Hematopoietic multipotent progenitor cell treated with erythropoietin and hydrocortisone succinate and interleukin-3 and kit ligand, for 6 days (in vitro differentiated cells): Measurements from ENCODE around the gene APC2.

Source experiments
- DNase-seq: peaks from one replicate; pipeline ENCODE4 v3.0.0-alpha.2; 2015

Gene APC2

DNA sequence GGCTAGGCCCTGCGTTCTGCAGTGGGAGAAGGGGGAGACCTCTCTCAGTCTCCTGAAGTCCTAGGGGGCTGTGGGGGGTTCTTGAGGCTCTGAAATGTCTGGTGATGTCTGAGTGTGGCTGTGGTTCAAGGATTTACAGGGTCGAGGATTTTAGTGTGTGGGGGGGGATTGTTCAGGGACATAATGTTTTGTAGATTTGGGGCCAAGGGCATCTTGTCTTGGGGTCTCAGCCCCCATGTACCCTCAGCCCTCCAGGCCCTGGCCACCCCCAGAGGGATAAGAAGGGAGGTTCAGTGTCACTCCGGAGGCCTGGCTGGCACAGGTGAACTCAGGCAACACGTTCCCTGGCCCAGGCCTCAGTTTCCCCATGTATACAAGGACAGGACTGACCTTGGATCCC lies 2.4 kb upstream of the APC2 start:
- DNase-seq, result no peak

DNA sequence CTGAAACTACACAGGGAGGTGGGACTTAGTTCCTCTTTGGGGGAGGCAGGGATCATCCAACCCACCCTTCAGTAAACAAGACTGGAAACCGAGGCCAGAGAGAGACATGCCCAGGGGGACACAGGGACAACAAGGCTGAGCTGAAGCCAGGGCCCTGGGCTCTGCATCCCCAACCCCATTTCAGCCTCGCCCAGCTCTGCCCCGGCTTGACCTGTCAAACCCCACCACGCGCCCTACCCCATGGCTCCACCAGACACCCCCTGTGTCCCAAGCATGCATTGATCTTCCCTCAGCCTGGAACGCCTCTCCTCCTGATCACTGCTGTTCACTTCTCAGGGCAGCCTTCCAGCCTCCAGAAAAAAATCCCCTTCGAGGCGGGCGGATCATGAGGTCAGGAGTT lies 2.0 kb upstream of the APC2 start:
- no peak for DNase-seq

DNA sequence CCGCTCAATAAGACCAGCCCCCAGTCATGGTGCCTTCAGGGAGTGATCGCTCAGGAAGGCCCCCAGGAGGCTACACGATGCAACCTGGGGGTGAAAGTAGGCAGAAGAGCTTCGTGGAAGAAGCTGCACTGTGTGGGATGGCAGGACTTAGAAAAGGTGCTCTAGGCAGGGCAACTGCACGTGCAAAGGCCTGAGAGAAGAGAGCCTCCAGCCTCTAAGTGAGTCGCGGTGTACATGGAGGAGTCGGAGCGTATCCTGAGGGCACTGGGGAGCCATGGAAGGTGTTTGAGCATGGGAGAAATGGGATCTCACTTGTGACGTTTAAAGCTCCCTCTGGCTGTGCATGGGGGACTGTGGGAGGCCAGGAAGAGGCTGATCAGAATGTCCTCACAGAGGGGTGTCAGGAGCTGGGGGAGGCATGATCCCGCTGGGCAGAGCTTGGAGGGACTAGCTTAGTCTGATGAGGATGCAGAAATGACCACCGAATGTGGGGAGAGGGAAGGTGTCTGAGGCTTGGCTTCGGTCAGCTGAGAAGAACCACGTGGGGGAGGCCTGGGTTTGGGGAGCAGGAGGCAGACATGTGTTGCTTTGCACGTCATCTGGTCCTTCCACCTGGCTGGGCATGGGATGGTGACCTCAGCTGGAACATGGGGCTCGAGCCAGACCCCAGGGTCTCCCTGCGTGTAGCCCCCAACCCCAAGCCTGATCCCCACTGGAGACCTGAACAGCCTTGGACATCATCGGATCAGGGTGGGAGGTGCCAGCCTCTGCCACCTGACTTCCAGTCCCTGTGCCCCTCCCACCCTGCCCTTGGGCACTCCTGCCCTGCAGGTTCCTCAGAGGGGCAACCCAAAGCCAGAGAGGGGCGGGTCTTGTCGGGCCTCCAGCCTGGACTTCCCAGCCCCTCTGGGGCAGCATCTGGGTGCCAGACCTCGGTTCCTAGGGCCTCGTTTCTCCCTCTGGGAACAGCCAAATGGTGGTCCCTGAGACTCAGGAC lies 1.1 kb downstream of the APC2 start:
- DNase-seq, result no peak

DNA sequence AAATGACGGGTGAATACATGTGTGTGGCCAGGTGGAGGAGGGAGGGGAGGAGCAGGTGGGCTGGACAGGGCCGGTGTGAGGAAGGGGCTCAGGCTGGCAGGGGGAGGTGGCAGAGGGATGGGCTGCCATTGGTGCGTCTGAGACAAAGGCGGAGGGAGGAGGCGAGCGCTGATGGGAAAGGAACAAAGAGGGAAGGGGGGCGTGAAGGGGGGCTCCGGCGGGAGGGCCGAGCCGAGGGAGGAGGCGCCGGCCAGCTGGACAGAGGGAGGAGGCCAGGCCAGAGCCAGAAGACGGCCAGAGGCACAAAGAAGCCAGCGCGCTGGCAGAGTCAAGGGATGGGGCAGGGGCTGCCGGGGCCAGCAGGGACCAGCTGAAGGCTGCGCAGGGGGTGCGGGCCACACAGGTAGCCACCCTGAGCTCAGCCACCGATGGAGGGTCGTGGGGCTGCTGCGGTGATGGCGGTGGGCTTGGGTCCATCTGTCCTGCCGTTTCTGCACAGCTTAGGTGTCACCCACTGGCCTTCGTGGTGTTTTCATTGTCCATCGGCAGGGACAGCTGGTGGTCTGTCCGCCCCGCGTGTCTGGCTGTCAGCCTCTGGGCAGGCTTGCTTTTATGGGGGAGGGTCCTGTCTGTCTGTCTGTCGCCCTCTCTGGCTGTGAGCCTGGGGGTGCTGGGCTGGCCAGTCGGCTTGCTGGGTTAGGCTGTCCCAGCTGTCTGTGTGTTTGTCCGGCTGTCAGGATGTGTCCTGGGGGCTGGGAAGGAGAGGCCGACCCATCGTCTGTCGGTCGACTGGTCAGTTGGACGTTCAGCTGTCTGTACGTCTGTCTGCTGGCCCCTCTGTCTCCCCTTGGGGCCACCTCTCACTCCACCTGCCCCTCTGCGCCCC lies 2.2 kb downstream of the APC2 start:
- no peak for DNase-seq

DNA sequence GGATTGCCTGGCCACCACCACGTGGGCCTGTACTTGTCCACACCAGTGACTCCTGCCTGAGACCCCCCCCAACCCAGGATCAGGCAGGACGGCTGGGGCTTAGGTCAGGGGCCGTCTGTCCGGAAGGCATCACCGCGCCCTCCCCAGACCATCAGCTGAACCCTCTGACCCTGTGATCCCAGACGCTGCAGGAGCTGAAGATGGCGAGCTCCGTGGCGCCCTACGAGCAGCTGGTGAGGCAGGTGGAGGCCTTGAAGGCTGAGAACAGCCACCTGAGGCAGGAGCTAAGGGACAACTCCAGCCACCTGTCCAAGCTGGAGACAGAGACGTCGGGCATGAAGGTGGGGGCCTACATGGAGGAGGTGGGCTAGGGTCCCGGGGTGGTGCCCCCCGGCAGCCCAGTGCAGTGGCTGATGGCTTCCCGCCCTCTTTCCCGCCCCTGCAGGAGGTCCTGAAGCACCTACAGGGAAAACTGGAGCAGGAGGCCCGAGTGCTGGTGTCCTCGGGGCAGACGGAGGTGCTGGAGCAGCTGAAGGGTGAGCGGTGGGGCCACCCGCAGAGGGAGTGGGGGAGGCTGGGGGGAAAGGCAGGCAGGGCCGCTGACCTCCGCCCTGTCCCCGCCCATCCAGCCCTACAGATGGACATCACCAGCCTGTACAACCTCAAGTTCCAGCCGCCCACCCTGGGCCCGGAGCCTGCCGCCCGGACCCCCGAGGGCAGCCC lies 3.0 kb downstream of the APC2 start:
- no peak for DNase-seq

DNA sequence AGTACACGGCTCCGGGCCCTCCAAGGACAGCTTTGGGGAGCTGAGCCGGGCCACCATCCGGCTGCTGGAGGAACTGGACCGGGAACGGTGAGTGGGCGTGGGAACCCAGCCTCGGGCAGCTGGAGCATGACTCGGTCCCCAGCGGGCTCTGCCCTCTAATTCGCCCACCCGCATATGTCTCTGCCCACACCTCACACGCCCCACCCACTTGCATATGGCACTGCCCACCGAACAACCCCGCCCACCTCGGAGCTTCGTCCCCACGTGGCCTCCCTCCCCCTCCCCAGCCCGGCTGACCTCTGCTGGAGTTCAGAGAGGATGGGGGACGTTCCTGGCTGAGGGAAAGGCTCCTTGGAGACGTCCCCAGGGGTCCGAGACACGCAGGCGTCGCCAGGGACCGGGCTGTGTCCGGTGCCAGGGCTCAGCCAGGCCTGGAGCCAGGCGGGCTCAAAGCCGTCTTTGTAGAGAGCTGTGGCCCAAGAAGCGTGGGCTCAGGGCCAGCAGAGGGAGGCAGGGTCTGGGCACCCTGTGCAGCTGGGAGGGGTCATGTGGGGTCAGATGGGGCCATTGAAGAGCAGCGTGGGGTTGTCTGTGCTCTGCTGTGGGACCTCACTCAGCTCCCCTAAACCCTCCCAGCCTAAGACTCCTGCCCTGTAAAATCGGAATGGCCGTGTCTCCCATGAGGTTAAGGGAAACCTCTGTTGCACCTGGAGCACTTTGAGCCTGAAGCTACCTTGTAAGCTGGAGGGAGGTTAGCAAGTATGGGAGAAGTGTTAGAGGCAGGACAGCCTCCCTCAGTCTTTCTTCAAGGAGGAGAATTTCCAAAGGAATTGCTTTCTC lies 3.8 kb downstream of the APC2 start:
- no peak for DNase-seq

DNA sequence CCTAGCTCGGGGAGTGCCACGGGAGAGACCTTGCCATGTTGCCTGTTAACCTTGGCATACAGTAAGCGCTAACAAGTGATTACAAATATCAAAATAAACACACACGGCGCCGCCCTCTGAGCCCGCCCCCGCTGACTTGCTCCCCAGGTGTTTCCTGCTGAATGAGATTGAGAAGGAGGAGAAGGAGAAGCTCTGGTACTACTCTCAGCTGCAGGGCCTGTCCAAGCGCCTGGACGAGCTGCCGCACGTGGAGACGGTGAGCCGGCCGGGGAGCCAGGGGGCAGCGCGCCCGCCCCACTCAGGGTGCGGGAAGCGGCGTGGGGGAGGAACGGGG lies 5.0 kb downstream of the APC2 start:
- DNase-seq, result peak; percentile 70

DNA sequence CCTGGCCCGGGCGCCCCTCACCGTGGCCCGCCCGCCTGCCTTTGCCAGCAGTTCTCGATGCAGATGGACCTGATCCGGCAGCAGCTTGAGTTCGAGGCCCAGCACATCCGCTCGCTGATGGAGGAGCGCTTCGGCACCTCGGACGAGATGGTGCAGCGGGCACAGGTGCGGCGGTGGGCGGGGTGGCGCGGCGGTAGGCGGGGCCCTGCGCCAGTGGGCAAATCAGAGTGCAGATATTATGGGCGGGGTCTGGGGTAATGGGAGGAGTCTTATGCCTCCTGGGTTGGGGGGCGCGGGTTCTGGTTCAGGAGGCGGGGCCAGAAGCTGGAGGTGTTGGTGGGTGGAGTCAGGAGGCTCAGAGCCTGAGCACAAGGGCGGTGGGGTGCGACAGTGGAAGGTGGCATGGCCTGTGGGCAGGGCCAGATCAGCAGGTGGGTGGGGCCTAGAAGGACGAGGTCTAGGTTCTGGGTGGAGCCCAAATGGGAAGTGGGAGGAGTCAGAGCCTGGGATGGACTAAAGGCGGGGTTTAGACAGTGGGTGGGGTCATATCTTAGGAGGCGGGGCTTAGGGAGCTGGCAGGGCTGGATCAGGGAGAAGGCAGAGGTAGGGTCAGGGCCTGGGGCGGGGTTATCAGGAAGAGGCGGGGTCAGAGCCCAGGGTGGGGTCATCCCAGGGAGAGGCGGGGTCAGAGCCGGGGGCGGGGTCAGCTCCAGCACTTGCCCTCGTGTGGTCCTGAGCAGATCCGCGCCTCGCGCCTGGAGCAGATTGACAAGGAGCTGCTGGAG lies 5.6 kb downstream of the APC2 start:
- peak; percentile 92 for DNase-seq

DNA sequence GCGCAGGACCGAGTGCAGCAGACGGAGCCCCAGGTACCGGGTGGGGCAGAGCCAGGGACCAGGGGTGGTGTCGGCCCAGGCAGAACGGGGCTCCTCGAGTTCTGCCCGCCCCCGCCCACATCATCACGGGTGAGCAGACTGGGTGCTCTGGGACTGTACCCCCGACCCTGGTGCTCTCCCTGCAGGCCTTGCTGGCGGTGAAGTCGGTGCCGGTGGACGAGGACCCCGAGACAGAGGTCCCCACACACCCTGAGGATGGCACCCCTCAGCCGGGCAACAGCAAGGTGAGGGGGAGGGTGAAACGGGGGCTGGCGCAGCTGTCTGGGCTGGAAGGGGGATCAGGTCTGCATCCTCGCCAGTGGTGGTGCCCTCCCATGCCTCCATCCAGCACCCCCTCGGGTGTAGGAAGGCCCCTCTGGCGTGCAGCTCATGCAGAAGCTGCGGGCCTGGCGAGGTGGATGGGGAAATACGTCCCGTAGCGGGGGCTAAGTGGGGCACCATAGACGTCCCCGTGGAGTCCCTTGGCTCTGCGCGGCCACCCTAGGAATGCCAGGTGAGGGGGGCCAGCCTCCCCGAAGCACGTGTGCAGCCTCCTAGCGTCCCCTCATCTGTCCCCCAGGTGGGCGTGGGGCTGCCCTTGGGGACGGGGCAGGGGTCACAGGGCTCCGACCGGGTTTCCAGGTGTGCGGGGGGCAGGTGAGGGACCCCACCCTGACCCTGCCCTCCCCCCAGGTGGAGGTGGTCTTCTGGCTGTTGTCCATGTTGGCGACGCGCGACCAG lies 6.4 kb downstream of the APC2 start:
- no peak for DNase-seq

DNA sequence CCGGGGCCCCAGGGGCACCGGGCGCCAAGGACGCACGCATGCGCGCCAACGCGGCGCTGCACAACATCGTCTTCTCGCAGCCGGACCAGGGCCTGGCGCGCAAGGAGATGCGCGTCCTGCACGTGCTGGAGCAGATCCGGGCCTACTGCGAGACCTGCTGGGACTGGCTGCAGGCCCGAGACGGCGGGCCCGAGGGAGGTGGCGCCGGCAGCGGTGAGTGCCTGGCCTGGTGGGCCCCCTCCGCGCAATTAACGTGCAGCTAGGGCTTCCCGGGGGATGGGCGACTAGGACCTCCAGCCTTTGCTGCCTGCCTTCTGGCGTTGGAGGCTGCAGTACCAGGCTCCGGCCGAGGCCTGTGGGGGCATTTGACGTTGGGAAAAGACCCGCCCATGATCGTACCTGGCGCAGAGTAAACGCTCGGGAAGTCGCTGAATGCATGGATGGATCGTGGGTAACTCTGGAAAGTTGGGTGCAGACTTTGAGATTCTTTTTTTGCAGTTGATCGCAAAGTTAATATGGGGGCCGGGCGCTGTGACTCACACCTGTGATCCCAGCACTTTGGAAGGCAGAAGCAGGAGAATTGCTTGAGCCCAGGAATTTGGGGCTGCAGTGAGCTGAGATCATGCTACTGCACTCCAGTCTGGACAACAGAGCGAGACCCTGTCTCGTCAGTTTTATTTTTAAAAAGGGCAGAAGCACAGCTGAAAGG lies 7.3 kb downstream of the APC2 start:
- DNase-seq, result no peak

DNA sequence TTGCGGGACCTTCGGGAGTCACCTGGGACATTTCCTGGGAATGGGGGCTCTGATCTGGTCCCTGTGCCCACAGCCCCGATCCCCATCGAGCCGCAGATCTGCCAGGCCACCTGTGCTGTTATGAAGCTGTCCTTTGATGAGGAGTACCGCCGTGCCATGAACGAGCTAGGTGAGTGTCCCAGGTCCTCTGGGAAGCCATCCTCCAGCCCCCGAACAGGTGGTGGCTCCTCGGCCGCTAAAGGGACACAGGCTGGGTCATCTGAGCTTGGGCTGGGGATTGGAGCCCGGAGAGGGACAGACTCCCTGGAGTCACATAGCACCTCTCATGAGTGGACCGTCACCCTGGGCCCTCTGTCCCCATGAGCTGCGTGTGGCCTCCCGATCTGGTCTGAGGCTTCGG lies 8.0 kb downstream of the APC2 start:
- DNase-seq, result no peak

DNA sequence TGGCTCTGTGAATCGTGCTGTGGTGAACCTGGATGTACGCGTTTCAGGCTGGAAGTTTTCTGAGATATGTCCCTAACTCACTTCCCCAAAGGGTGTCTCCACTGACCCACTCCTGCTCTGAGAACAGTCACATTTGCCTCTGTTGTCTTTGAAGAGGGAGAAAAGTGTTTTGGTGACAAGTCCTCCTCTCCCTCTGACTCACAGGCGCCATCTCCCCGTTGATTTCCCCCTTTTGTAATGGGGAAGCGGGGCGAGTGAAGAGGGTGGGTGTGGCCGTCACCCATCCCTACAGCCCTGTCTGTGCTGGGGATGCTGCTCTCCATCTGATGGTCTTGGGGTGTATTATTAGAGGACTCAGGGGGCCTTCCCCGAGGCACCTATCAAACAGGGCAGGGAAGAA lies 9.6 kb downstream of the APC2 start:
- DNase-seq, result no peak

DNA sequence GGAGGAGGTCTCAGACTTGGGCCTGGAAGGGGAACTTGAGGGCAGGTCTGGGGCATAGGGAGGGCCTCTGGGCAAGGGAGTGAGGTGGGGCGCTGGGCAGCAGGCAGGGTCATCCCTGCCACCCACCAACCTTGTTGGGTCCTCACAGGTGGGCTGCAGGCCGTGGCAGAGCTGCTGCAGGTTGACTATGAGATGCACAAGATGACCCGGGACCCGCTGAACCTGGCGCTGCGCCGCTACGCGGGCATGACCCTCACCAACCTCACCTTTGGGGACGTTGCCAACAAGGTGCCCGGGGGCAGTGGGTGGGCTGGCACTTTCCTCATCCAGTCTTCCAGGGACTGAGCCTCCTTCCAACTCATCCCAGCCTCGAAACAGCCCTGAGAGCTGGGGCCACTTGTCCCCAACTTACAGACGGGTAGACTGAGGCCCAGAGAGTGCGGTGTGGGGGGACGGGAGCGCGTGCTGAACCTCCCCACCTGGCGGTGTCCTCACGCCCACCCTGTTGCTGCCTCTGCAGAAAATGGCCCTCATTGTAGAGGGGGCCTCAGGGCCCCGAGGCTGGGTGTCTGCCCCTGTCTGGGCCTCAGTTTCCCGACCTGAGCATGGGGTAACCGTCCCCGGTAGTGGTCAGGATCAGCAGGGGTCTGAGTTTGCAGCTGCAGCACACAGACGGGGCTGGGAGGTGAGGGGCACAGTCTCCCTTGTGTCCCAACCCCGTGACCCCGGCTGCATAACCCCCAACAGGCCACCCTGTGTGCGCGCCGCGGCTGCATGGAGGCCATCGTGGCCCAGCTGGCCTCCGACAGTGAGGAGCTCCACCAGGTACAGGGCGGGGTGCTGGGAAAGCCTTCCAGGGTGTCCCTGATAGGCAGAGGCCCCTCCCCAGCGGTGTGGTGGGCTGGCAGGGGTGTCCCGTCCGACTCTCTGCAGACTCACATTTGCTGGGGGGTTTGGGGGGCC lies 10.4 kb downstream of the APC2 start:
- no peak for DNase-seq

DNA sequence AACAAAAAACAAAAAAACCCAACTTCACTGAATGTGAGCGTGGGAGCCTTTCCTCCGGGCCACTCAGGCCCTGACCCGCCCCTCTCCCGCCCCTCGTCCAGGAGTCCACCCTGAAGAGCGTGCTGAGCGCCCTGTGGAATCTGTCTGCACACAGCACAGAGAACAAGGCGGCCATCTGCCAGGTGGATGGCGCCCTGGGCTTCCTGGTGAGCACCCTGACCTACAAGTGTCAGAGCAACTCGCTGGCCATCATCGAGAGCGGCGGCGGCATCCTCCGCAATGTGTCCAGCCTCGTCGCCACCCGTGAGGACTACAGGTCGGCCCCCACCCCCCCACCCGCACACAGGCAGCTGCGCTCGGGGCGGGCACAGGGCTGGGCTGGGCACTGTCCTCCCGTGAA lies 11.9 kb downstream of the APC2 start:
- no peak for DNase-seq

DNA sequence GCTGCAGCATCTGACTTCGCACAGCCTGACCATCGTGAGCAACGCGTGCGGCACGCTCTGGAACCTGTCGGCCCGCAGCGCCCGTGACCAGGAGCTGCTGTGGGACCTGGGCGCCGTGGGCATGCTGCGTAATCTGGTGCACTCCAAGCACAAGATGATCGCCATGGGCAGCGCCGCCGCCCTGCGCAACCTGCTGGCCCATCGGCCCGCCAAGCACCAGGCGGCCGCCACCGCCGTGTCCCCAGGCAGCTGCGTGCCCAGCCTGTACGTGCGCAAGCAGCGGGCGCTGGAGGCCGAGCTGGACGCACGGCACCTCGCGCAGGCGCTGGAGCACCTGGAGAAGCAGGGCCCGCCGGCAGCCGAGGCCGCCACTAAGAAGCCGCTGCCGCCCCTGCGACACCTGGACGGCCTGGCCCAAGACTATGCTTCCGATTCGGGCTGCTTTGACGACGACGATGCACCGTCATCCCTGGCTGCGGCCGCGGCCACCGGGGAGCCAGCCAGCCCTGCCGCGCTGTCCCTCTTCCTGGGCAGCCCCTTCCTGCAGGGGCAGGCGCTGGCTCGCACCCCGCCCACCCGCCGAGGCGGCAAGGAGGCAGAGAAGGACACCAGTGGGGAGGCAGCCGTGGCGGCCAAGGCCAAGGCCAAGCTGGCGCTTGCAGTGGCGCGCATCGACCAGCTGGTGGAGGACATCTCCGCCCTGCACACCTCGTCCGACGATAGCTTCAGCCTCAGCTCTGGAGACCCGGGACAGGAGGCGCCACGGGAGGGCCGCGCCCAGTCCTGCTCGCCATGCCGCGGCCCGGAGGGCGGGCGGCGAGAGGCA lies 15.5 kb downstream of the APC2 start:
- DNase-seq, result peak; percentile 78

DNA sequence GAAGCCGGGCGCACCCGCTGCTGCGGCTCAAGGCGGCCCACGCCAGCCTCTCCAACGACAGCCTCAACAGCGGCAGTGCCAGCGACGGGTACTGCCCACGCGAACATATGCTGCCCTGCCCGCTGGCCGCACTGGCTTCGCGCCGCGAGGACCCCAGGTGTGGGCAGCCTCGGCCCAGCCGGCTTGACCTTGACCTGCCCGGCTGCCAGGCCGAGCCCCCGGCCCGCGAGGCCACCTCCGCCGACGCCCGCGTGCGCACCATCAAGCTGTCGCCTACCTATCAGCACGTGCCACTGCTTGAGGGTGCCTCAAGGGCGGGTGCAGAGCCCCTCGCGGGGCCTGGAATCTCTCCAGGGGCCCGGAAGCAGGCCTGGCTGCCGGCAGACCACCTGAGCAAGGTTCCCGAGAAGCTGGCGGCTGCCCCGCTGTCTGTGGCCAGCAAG lies 16.1 kb downstream of the APC2 start:
- DNase-seq, result no peak

DNA sequence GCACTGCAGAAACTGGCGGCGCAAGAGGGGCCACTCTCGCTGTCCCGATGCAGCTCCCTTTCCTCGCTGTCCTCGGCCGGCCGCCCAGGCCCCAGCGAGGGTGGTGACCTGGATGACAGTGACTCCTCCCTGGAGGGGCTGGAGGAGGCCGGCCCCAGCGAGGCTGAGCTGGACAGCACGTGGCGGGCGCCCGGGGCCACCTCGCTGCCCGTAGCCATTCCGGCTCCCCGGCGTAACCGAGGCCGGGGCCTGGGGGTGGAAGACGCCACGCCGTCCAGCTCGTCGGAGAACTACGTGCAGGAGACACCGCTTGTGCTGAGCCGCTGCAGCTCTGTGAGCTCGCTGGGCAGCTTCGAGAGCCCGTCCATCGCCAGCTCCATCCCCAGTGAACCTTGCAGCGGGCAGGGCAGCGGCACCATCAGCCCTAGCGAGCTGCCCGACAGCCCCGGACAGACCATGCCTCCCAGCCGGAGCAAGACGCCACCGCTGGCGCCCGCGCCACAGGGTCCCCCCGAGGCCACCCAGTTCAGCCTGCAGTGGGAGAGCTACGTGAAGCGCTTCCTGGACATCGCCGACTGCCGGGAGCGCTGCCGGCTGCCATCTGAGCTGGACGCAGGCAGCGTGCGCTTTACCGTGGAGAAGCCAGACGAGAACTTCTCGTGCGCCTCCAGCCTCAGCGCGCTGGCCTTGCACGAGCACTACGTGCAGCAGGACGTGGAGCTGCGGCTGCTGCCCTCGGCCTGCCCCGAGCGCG lies 16.7 kb downstream of the APC2 start:
- no peak for DNase-seq
